ENCODE data around the gene ATOSB.

DNA sequence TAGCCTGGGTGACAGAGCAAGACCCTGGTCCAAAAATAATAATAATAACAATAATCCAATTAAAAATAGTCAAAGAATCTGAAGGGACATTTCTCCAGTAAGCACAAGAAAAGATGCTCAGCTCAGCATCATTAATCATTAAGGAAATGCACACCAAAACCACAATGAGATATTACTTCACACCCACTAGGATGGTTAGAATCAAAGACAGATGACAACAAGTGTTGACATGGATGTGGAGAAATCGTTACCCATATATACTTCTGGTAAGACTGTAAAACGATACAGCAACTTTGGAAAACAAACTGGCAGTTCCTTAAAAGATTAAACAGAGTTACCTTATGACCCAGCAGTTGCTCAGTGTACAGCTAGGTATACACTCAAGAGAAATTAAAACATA, 30.6 kb downstream of the ATOSB start:
- TF ChIP-seq POLR2AphosphoS5 (IDR thresholded peaks at IDR 0.05) (no peak), POLR2A (IDR thresholded peaks at IDR 0.05) (no peak)

Data from breast epithelium (tissue), 3 donors.